HG03354 (cell line): ENCODE results near the gene PTPN20.
A peak's percentile ranks its signal among the peaks of the same experiment; 100 is the strongest.
"Not testable (repeated sequence)": the region's sequence is repeated elsewhere in the genome, so short reads cannot be mapped to it uniquely, and the experiment has no call there.

Experiments
- ATAC-seq: cut with Tn5 transposase; IDR thresholded peaks from one replicate; pipeline ENCODE4 v1.9.1; 2021; ENCODE audit warnings: mild to moderate bottlenecking; ENCODE audit not compliant: unreplicated experiment, poor library complexity, severe bottlenecking

PTPN20 gene

GRCh38 chr10:46948687-46949518, 37.7 kb downstream of the PTPN20 start:
- ATAC-seq, result not testable (repeated sequence)

DNA sequence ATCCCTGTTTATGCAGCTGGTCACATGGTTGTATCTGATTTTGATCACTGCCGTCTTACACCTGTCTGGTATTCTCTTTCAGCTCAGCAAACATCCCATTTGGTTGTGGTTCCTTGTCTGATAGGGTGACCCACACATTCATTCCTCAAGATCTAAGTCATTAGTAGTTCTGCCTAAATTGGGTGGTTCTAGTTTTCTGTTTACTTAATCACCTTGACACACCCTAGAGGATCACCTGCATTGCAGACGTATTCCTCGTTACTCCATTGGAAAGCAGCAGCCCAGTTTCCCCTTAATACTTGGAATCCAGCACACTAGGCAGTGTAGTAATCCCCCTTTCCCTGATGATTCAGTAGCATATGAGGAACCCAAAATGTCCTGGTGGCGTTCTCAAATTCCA, 41.3 kb downstream of the PTPN20 start:
- not testable (repeated sequence) for ATAC-seq

DNA sequence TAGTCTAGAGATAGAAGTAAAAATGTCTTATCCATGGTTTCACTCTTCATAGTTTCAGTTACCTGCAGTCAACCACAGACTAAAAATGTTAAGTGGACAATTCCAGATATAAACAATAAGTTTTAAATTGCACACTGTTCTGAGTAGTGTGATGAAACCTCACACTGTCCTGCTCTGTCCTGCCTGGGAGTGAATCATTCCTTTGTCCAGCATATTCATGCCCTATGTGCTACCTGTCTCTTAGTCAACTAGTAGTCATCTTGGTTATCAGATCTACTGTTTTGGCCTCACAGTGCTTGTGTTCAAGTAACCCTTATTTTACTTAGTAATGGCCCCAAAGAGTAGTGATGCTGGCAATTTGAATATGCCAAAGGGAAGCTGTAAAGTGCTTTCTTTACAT, 49.5 kb downstream of the PTPN20 start:
- ATAC-seq, result not testable (repeated sequence)

DNA sequence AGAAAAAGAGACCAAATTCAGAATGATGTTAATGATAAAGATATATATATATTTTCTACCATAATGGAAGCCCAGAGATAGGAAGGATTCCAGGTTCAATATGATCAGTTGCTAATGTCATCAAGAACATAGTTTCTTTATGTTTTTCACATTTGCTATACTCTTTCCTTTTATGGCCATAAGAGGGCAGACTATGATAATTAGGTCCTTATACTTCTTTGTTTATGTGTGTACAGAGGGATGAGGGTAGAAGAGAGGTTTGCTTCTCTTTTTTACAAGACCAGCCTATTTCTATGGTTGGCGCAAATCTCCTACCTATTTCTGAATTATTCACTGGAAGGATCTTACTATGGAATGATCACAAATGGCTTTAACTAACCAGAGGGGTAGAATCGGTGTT, 52.1 kb downstream of the PTPN20 start:
- not testable (repeated sequence) for ATAC-seq

DNA sequence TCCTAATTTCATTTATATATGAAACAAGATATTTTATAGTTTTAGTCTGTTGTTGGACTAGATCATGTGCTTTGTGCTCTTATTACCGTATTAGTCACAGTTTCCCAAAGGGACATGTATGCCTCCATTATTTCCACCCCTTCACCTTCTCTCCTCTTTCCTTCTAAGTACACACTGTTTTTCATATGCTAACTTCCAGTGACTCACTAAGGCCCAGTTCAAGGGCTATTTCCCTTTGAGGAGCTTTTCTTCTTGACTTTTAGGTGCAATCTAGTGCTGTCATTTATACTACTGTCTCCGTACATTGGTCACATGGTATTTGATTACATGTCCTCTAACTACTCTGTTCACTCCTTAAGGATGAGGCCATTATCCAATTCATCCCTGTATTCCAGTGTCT, 55.8 kb downstream of the PTPN20 start:
- not testable (repeated sequence) for ATAC-seq

GRCh38 chr10:46980223-46980622, 69.0 kb downstream of the PTPN20 start:
- ATAC-seq, result not testable (repeated sequence)

GRCh38 chr10:46987233-46987924, 76.2 kb downstream of the PTPN20 start:
- peak; percentile 92 for ATAC-seq

DNA sequence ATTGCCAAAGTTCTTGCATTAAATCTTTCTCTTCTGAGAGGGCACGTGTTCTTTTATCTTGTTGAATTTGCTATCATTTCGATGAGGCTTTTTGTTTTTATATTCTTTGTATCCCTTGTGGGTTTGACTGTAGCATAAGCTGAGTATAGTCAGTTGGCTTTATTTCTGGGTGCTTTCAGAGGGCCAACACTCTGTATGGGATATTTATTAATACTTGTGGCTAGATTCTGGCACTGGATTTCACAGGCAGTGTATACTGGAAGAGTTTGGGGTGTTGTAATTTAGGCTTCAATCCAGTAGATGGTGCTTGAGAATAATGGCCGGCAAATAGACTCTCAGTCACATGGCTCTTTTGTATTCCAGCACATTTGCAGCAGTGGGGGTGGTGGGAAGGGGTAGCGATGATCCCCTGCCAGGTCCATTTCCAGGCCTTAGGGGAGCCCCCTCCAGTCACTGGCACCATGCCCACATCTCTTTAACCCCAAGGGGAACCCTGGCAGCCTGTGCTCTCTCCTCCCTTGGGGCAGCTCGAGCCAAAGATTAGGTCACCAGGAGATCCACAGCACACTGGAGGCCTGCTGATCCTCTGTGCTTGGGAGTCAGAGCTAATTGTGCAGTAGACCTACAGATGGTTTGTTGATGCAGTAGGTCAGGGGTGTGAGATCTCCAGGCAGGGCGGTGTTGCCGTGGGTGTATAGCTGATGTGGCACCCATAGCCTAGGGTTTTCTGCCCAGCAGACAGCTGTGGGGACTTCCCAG, 81.8 kb downstream of the PTPN20 start:
- ATAC-seq, result no peak

DNA sequence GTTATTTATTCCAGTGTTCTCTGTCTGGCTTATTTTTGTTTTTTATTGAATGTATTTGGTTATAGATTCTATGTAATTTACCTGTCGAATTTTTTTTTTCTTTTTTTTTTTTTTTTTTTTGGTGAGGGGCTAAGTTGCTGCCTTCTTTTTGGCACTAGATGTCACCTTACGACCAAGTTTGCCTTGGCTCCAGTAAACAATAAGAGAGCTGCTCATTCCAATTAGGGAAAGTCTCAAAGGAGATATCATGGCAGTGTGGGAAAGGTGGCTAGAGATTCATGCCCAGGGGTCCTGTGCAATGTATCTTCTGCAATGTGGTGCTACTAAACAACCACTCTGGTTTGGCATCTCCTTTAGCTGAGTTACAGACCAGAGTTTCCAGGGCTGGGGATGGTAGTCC, 84.0 kb downstream of the PTPN20 start:
- ATAC-seq, result no peak

DNA sequence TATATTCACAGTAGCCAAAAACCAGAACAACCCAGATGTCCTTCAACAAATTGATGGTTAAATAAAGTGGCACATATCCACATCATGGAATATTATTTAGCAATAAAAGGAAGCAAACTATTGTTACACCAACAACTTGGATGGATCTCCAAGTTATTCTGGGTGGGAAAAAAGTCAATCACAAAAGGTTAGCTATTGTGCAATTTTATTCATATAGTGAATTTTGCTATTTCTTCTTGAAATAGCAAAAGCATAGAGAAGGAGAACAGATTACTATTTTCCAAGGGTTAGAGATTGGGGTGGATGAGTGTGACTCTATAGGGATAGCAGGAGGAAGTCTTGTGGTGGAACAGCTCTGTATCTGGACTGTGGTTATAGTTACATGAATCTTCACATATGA, 87.0 kb downstream of the PTPN20 start:
- no peak for ATAC-seq

DNA sequence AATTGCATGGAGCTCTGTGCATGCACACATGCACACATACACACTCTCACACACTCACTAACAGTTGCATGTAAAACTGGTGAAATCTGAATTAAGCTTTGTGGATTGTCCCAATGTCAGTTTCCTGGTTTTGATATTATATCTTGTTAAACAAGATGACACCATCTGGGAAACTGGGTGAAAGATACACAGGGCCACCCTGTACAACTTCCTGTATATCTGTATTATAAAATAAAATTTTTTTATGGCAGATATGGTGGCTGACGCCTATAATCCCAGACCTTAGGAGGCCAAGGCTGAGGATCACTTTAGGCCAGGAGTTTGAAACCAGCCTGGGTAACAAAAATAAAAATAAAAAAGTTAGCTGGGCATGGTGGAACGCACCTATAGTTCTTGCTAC, 87.4 kb downstream of the PTPN20 start:
- ATAC-seq, result no peak

DNA sequence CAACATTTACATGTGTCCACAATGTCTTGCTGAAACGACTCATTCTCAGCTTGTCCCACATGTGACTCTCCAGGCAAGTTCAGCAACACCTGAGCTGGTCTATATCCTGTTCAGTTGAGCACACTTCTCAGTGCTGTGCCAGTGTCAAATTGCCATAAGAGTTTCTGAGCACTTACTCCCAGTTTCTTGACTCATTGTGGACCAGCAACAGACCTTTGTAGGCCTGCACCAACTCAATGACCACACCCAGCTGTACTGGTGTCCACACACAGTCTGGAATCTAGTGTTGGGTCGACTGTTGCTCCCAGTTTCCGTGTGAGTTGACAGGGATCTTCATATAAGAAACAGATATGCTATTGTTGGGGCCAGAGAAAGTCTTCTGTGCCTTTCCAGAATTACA, 88.0 kb downstream of the PTPN20 start:
- ATAC-seq, result no peak

- no peak for ATAC-seq
Measured at GRCh38 chr10:47008769-47009168, 97.5 kb downstream of the PTPN20 start.

DNA sequence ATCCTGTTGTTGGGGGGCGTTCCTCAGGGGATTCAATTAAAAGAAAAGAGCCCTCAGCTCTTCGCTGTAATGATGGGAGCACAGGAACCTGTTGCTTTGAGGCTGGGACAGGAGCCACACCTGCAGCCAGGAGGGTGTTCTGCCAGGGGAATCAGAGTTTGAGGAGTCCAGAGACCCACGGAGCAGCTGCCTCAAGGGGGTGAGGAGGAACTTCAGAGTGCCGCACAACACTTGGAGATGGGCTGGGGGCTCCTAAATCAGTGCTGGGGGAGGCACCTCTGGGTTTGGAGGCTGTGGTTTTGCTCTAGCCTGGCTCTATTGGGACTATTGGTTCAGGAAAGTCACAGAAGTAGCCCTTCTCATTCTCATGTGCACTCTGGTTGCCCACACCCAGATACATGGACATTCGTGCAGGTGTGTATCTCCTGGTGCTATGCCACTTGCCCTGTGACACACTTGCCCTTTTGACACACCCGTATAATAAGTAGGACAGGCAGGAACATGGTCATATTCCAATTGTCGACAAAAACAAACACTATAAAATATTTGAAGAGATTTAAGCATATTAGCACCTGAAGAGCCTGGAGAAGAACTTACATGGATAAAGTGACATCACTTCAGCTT, 98.1 kb downstream of the PTPN20 start:
- ATAC-seq, result no peak

DNA sequence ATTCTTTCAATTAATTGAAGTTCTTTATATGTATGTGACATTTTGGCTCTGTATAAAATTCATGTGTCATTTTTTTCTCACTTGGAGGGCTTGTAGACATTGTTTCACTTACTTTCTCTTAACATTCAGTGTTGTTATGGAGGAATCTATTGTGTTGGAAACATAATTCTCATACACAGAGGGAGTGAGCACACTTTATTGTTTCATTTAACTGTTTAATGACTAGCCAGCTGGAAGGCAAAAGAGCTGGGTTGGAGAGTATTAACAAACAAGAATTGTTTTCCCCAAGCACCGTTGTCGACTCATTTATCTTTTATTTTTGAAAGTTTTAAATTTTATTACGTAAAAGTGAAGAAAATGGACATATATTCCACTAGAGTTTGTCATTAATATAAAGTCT, 98.8 kb downstream of the PTPN20 start:
- no peak for ATAC-seq

DNA sequence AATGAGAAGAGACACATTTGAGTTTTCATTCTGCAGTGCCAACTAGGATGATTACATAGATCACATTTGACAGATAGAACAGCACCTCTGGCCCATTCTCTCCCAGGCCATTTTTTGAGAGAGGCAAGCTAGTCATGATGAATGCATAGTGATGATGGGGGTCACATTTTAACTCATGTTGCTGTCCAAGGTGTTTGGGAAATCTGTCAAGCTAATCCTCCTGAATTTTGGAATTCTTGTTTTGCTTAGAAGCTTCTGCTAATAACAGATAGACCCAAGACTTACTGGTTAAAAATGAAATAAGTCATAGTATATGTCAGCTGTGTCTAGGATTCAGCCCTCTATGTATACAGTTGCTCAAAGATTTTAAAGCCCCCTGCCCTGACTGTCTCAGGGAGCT, 101.0 kb downstream of the PTPN20 start:
- ATAC-seq, result no peak

- no peak for ATAC-seq
Measured at GRCh38 chr10:47013507-47014154, 102.4 kb downstream of the PTPN20 start.

- ATAC-seq, result no peak
Measured at GRCh38 chr10:47015404-47015803, 104.2 kb downstream of the PTPN20 start.

DNA sequence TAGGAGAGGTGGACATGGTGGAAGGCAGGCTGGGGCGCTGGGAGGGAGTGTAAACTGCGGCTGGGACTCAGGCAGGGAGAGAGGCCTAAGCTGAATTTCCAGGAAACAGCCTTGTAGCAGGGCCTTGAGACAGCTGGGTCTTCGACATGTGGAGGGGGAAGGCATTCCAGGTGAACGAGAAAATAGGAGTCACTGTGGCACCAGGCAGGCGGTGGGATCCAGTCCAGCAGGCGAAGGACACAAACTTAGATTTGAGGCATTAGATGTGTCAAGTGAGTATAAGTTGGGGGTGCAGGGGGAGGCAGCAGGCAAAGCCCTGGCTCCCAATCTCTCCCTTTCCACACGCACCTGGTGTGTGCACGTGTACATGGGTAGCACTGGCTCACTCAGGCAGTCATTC, 105.3 kb downstream of the PTPN20 start:
- no peak for ATAC-seq
